HEK293 (cell line): ENCODE data around the gene YPEL4.

Source experiments
- CTCF ChIA-PET: fragments of 350-600 bp; formaldehyde crosslinking; extraction: SDS; loops from one replicate; lab custom pipeline; 2021; ENCODE audit warnings: antibody characterized with exemption; lab: Yijun Ruan, JAX
- POLR2A ChIA-PET: fragments of 300-600 bp; formaldehyde crosslinking; extraction: SDS; loops from one replicate; lab custom pipeline; 2020; ENCODE audit warnings: antibody characterized with exemption, inconsistent platforms; lab: Yijun Ruan, JAX
- H3K27ac ChIP-seq: fragments of 200-500 bp; sonication (Bioruptor generic); 2 replicates; pipeline ENCODE4 v1.5.1; 2014; ENCODE audit warnings: low read depth, low read length, control low read depth, inconsistent platforms; ENCODE audit errors: extremely low read depth
- H3K36me3 ChIP-seq, 2 experiments: fragments of 200-500 bp in 1 of 2; sonication (Bioruptor generic) in 1 of 2; 1 replicate in 1 of 2; 2 replicates in 1 of 2; pipeline ENCODE4 v1.5.1; 2014 to 2017; ENCODE audit warnings: inconsistent platforms in 2 of 2, low read length in 2 of 2; ENCODE audit not compliant: control insufficient read depth in 2 of 2, insufficient read depth in 1 of 2
- H3K4me1 ChIP-seq: fragments of 200-500 bp; sonication (Bioruptor generic); 2 replicates; pipeline ENCODE4 v1.5.1; 2014; ENCODE audit warnings: mild to moderate bottlenecking, low read length, inconsistent platforms; ENCODE audit not compliant: control insufficient read depth, insufficient read depth
- H3K4me3 ChIP-seq: 2 replicates; pipeline ENCODE4 v1.5.1; 2011; ENCODE audit warnings: low read depth, mild to moderate bottlenecking, control low read depth, low read length, moderate library complexity
- H3K9me3 ChIP-seq: fragments of 200-500 bp; sonication (Bioruptor generic); 2 replicates; pipeline ENCODE4 v1.5.1; 2014; ENCODE audit warnings: low read depth, low read length, inconsistent platforms; ENCODE audit not compliant: control insufficient read depth, insufficient read depth
- KLF9 ChIP-seq: fragments of 450-650 bp; formaldehyde crosslinking; IDR thresholded peaks from 2 replicates; pipeline ENCODE4 v1.5.1; 2016; ENCODE audit warnings: missing biosample characterization, missing genetic modification characterization, low read depth
- MYNN ChIP-seq: fragments of 450-650 bp; formaldehyde crosslinking; IDR thresholded peaks from 2 replicates; pipeline ENCODE4 v1.5.1; 2016; ENCODE audit warnings: missing biosample characterization, missing genetic modification characterization, borderline replicate concordance
- REPIN1 ChIP-seq: fragments of 450-650 bp; formaldehyde crosslinking; IDR thresholded peaks from 2 replicates; pipeline ENCODE4 v1.5.1; 2017; ENCODE audit warnings: missing biosample characterization, missing genetic modification characterization, low read depth
- YY1 ChIP-seq: fragments of 450-650 bp; formaldehyde crosslinking; IDR thresholded peaks from 2 replicates; pipeline ENCODE4 v1.5.1; 2018; ENCODE audit warnings: missing biosample characterization, missing genetic modification characterization
- ZNF335 ChIP-seq: fragments of 450-650 bp; formaldehyde crosslinking; conservative IDR thresholded peaks from 2 replicates; pipeline ENCODE4 v1.5.1; 2016; ENCODE audit warnings: missing biosample characterization, missing genetic modification characterization
- ZNF350 ChIP-seq: fragments of 450-650 bp; formaldehyde crosslinking; IDR thresholded peaks from 2 replicates; pipeline ENCODE4 v1.5.0; 2017; ENCODE audit warnings: missing biosample characterization, mild to moderate bottlenecking, missing genetic modification characterization
- ZNF521 ChIP-seq: fragments of 450-650 bp; formaldehyde crosslinking; IDR thresholded peaks from 2 replicates; pipeline ENCODE4 v1.5.1; 2017; ENCODE audit warnings: missing biosample characterization, mild to moderate bottlenecking, missing genetic modification characterization
- ZNF596 ChIP-seq: fragments of 450-650 bp; IDR thresholded peaks from 2 replicates; pipeline ENCODE4 v1.5.0; 2018; ENCODE audit warnings: missing biosample characterization, mild to moderate bottlenecking, missing genetic modification characterization, moderate library complexity
- ZNF654 ChIP-seq: fragments of 450-650 bp; formaldehyde crosslinking; IDR thresholded peaks from 2 replicates; pipeline ENCODE4 v1.5.1; 2016; ENCODE audit warnings: low read depth, missing biosample characterization, missing genetic modification characterization
- ZNF670 ChIP-seq: fragments of 450-650 bp; formaldehyde crosslinking; IDR thresholded peaks from 2 replicates; pipeline ENCODE4 v1.5.1; 2016; ENCODE audit warnings: missing biosample characterization, missing genetic modification characterization, low read depth
- ZSCAN16 ChIP-seq: fragments of 450-650 bp; formaldehyde crosslinking; IDR thresholded peaks from 2 replicates; pipeline ENCODE4 v1.5.1; 2016; ENCODE audit warnings: missing biosample characterization, missing genetic modification characterization
- TF ChIP-seq, protein P1 (sequence below): fragments of 450-650 bp; formaldehyde crosslinking; conservative IDR thresholded peaks from 2 replicates; pipeline ENCODE4 v1.5.1; 2016; ENCODE audit warnings: low read depth, missing biosample characterization, missing genetic modification characterization
- TF ChIP-seq, protein P2 (sequence below): fragments of 450-650 bp; formaldehyde crosslinking; IDR thresholded peaks from 2 replicates; pipeline ENCODE4 v1.5.1; 2016; ENCODE audit warnings: missing biosample characterization, missing genetic modification characterization
- TF ChIP-seq, protein P3 (sequence below): fragments of 450-650 bp; formaldehyde crosslinking; IDR thresholded peaks from 2 replicates; pipeline ENCODE4 v1.5.1; 2017; ENCODE audit warnings: missing biosample characterization, mild to moderate bottlenecking, missing genetic modification characterization, moderate library complexity

Gene YPEL4

DNA sequence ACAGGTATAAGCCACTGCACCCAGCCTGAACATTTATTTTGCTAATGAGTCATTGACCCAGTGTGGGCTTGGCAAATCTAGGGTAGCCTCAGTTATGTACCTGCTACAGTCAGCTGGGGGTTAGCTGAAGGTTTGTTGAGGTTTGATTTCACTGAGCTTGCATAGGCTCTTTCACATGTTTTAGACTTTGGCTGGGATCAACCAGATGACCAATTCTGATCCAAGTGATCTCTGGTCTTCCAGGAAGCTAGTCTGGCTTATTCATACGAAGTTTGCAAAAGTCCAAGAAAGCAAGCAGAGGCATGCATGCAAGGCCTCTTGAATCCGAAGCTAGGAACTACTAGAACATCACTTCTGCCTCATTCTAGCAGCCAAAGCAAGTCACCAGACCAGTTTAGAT is 31.3 kb downstream of the YPEL4 start:
- no peak for TF ChIP-seq ZNF670
- TF ChIP-seq ZNF654 = no peak
- no peak for TF ChIP-seq ZNF521
- TF ChIP-seq ZNF350 = no peak
- TF ChIP-seq, protein P1, sequence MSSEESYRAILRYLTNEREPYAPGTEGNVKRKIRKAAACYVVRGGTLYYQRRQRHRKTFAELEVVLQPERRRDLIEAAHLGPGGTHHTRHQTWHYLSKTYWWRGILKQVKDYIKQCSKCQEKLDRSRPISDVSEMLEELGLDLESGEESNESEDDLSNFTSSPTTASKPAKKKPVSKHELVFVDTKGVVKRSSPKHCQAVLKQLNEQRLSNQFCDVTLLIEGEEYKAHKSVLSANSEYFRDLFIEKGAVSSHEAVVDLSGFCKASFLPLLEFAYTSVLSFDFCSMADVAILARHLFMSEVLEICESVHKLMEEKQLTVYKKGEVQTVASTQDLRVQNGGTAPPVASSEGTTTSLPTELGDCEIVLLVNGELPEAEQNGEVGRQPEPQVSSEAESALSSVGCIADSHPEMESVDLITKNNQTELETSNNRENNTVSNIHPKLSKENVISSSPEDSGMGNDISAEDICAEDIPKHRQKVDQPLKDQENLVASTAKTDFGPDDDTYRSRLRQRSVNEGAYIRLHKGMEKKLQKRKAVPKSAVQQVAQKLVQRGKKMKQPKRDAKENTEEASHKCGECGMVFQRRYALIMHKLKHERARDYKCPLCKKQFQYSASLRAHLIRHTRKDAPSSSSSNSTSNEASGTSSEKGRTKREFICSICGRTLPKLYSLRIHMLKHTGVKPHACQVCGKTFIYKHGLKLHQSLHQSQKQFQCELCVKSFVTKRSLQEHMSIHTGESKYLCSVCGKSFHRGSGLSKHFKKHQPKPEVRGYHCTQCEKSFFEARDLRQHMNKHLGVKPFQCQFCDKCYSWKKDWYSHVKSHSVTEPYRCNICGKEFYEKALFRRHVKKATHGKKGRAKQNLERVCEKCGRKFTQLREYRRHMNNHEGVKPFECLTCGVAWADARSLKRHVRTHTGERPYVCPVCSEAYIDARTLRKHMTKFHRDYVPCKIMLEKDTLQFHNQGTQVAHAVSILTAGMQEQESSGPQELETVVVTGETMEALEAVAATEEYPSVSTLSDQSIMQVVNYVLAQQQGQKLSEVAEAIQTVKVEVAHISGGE (tag by site-specific recombination) = no peak
- TF ChIP-seq, protein P2, sequence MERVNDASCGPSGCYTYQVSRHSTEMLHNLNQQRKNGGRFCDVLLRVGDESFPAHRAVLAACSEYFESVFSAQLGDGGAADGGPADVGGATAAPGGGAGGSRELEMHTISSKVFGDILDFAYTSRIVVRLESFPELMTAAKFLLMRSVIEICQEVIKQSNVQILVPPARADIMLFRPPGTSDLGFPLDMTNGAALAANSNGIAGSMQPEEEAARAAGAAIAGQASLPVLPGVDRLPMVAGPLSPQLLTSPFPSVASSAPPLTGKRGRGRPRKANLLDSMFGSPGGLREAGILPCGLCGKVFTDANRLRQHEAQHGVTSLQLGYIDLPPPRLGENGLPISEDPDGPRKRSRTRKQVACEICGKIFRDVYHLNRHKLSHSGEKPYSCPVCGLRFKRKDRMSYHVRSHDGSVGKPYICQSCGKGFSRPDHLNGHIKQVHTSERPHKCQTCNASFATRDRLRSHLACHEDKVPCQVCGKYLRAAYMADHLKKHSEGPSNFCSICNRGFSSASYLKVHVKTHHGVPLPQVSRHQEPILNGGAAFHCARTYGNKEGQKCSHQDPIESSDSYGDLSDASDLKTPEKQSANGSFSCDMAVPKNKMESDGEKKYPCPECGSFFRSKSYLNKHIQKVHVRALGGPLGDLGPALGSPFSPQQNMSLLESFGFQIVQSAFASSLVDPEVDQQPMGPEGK (tag by site-specific recombination) = no peak
- no peak overlapping the region for H3K4me3 ChIP-seq
- no peaks in the 10 kb centered on the region for H3K36me3 ChIP-seq
- H3K27ac ChIP-seq = no peak overlapping the region
- CTCF ChIA-PET = interaction anchor here (0.6 to 1.2 kb wide), 6 partner anchors 9 to 161 kb away, joined by 3 to 5 read pairs (median 4); no protein-coding TSS in a partner anchor
- H3K9me3 ChIP-seq = no peaks in the 10 kb centered on the region
- POLR2A ChIA-PET = interaction anchor here (0.6 kb wide), 1 partner anchor 126 kb away, joined by 6 read pairs; no protein-coding TSS in a partner anchor
- no peaks in the 10 kb centered on the region for H3K4me1 ChIP-seq

DNA sequence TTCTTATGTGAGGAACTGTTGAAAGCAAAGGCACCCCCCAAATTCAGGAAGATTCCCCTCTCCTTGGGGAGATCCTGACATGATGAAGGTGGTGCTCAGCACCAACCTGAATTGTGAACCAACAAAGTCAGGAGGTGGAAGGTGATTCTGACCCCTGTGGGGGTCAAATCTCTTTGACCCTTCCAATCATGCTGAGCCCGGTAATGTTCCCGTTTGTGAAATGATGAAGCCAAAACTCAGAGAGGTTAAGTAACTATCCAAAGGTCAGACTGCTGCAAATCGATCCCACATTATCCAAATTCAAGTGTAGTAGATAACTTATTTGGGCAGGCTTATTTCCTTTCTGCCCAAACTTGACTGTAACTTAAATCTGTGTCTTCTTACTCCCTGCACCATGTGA is 33.1 kb downstream of the YPEL4 start:
- POLR2A ChIA-PET = interaction anchor here (0.7 kb wide), 1 partner anchor 170 kb away, joined by 5 read pairs; no protein-coding TSS in a partner anchor
- CTCF ChIA-PET = interaction anchor here (0.7 kb wide), 1 partner anchor 14 kb away, joined by 5 read pairs; no protein-coding TSS in a partner anchor

DNA sequence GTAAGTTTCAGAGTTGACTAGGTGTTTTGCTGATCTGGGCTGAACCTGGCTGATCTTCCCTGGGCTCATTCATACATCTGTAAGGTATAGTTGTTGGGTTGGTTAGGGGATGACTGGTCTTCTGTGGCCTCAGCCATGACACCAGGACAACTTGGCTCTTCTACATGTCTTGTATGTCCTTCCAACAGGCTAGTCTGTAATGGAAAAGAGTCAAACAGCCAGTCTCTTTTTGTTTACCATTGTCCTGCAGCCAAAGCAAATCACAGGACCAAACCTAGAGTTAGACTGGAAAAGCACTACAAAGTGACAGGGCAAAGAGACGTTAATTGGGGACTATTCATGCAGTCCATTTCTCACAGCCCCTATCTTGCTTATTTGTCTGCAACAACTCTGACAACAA is 34.4 kb downstream of the YPEL4 start:
- Histone ChIP-seq H3K4me1 (no peaks in the 10 kb centered on the region), H3K9me3 (no peaks in the 10 kb centered on the region), H3K4me3 (no peak overlapping the region), H3K27ac (no peak overlapping the region), H3K36me3 (no peaks in the 10 kb centered on the region)
- POLR2A ChIA-PET = no interaction called here
- TF ChIP-seq MYNN (tag by site-specific recombination) (no peak), ZNF596 (tag by site-specific recombination) (no peak), ZNF335 (tag by site-specific recombination) (no peak), REPIN1 (tag by site-specific recombination) (no peak), ZSCAN16 (tag by site-specific recombination) (no peak), KLF9 (no peak)
- TF ChIP-seq, protein P3, sequence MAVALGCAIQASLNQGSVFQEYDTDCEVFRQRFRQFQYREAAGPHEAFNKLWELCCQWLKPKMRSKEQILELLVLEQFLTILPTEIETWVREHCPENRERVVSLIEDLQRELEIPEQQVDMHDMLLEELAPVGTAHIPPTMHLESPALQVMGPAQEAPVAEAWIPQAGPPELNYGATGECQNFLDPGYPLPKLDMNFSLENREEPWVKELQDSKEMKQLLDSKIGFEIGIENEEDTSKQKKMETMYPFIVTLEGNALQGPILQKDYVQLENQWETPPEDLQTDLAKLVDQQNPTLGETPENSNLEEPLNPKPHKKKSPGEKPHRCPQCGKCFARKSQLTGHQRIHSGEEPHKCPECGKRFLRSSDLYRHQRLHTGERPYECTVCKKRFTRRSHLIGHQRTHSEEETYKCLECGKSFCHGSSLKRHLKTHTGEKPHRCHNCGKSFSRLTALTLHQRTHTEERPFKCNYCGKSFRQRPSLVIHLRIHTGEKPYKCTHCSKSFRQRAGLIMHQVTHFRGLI (tag by site-specific recombination) = no peak
- CTCF ChIA-PET = interaction anchor here (1.3 kb wide), 1 partner anchor 29 kb away, joined by 3 read pairs; no protein-coding TSS in a partner anchor

More for the DNA sequence above, 33.1 kb downstream of the YPEL4 start:
- Histone ChIP-seq H3K4me3 (no peak overlapping the region), H3K36me3 (no peaks in the 10 kb centered on the region), H3K4me1 (no peaks in the 10 kb centered on the region), H3K9me3 (no peaks in the 10 kb centered on the region), H3K27ac (no peak overlapping the region)
- no peak for TF ChIP-seq YY1 (tag by site-specific recombination)
- TF ChIP-seq, all 188 proteins: peak for 0
